HG03457 (cell line): ENCODE results near the gene PANX1.

Source experiments
- ATAC-seq: cut with Tn5 transposase; IDR thresholded peaks from one replicate; pipeline ENCODE4 v1.9.1; 2021; ENCODE audit warnings: moderate number of reproducible peaks; ENCODE audit not compliant: unreplicated experiment

PANX1 gene

GRCh38 chr11:94128291-94128745, 323 bp upstream of the PANX1 start:
- peak; percentile 18 for ATAC-seq

DNA sequence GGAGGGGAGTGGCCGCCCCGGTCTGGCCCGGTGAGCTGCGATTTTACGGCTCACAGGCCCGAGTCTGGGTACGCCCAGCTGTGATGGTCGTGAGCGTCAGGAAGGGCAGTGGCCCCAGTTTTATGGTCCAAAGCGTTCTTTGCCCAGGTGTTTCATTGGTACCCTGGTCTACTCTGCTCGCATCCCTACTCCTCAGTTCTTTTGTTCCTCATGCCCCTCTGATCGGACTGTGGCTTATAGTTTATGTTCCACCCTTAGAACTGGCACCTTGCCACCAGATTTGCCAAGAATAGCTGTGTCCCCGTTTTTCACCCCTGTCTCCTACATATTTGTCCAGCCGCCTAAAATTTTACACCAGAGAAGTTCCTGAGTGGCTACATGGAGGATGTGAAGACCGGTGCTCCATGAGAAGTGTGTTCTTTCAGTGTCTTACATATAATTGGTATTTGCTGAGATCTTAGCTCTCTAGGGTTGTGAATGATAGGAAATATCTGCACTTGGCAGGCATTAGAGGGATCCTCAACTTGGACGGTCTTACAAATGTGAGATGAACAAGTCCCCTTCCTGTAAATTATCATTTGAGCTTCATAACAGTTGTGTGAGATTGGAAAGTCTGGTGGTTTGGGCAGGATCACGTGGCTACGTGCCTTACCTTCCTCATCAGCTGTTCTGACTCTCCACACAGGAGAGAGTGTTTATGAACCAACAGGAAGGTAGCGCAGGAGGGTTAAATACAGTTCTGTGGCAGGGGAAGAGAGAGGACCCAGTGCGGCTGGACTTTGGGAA, 1.1 kb downstream of the PANX1 start:
- no peak for ATAC-seq

- ATAC-seq: no peak
Measured at GRCh38 chr11:94130298-94131046, 1.8 kb downstream of the PANX1 start.

DNA sequence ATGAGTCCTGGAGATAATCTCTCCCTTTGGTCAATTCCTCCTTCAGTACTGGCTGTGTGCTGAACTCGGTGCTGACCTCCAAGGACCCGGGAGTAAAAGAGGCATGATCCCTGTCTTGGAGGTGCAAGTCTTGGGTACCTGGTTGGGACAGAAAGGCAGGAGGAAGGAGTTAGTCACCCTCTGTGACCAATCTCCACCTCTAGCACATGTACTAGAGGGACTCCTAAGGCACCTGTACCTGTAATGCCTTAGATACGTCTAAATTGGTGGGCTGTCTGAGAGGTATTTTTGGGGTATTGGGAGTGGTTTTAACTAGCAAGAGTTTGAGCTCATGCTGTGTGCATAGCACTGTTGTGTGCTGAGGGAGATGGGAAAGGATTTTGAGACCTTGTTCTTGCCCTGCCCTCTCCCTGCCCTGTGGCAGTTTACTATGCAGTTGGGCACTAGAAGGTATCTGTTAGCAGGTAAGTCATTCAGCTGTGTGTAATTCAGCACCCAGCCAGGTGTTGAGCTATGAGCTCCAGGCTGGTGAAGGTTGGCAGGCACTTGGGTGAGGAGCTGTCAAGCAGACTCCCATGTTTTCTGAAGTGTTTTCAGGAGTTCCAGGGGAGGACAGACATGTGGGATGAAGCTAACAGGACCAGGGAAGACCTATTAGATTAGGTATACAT, 2.5 kb downstream of the PANX1 start:
- no peak for ATAC-seq

- ATAC-seq: no peak
Measured at GRCh38 chr11:94131718-94132115, 3.1 kb downstream of the PANX1 start.

DNA sequence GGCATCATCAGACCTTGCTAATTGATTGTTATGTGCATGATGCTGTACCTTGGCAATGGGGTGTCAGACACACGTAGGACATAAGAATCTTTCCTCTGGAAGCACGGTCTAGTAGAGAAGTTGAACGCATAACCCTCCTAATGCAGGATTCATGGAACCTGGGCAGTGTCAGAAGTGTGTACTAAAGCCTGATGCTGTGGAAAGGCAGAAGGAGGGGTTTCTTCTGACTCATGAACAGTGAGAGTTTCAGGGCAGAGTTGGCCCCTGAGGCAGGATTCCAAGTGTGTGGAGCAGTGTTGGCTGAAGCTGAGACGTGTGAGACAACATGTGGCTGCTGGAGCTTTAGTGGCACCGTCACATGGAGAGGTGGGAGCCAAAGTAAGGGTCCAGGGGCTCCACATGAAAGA, 3.5 kb downstream of the PANX1 start:
- no peak for ATAC-seq

GRCh38 chr11:94132823-94133408, 4.3 kb downstream of the PANX1 start:
- ATAC-seq: no peak

- no peak for ATAC-seq
Measured at GRCh38 chr11:94133752-94134151, 5.1 kb downstream of the PANX1 start.

- no peak for ATAC-seq
Measured at GRCh38 chr11:94134651-94135512, 6.2 kb downstream of the PANX1 start.

DNA sequence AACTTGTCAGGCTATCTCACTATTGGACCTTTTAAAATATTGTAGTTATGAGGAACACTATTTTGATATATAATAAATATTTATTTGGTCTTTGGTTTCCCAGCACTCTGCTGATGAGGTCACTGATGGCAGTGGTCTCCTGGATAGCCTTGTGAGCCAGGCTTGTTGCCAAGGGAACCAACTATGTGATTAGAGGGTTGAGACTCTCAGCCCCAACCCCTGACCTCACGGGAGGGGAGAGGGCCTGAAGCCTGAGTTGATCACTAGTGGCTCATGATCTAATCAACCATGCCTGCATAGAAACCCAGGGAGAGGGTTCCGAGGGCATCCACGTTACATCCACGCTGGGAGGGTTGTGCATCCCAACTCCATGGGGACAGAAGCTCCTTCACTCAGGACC, 10.8 kb downstream of the PANX1 start:
- ATAC-seq: no peak

- no peak for ATAC-seq
Measured at GRCh38 chr11:94140154-94140655, 11.6 kb downstream of the PANX1 start.

DNA sequence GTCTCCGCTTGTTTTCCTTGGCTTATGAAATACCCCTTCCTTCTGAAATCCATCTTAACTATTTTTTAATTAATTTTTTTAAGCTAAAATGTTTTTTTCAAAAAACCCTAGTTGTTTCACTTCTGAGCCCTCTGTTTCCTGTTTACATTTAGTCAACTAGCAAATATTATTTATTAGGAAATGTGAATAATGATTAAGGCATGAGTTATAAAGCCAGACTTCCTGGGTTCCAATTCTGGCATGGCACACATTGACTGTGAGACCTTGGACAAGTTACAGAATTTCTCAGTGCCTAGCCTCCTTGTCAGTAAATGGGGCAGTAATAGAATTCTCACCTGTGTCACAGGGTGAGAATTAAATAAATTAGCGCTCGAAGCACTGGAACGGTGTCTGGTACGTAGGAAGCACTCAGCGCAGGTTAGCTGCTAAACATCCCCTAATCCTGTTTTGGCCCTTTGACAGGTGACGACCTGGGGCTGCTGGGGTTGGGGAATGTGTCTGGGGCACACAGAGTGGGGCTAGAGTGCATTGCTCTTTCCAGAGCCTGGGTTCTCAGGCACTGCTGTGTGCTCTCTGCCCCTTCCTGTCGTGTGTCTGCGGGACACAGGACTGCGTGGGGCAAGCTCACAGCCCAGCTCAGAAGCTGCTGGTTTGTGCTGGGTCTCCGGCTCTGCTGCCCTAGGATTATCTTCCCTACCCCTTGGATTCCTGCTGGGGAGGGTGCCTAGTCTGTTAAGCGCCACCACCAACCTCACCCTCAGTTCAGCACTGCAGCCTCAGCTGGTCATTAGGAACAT, 13.1 kb downstream of the PANX1 start:
- ATAC-seq: no peak

DNA sequence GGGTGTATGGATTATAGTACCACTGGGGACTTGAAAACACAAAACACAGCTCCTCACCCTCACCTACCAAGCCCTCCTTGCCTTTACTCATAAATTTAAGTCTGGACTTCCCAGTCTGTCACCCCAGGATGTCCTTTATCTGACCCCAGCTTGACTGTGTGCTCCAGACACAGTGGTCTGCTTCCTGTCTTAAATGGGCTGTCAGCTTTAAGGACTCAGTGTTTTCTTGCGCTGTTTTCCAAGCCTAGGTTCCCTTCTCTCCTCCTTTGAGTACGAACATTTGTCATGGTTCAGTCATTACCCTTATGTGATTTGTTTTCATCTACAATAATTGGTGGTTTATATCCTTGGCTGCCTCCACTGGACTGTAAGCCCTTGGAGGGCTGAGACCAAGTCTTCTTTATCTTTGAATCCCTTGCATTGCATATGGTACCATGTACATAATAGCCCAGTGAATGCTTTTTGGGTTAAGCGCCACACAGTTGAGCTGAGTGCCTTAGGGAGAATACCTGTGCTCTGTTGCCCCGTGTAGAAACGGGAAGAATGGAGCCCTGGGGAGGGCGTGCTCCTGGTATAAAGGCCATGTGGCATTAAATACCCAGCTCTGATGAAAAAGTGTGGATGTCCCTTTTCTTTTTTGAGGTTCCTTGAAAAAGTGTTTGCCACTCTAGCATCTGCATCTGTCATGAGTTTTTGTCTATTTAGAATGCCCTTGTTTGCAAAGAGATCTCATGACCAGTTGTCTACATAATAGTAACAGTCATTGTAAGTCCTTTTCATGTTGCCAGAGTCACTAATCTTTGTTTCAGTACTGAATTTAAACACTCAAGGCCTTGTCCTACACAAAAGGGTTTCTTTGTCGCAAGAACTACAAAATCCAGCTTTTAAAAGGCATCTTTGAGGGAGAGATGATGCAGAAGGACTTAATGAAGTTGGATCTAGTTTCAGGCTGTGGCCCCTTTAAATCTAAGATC, 14.0 kb downstream of the PANX1 start:
- ATAC-seq: no peak

DNA sequence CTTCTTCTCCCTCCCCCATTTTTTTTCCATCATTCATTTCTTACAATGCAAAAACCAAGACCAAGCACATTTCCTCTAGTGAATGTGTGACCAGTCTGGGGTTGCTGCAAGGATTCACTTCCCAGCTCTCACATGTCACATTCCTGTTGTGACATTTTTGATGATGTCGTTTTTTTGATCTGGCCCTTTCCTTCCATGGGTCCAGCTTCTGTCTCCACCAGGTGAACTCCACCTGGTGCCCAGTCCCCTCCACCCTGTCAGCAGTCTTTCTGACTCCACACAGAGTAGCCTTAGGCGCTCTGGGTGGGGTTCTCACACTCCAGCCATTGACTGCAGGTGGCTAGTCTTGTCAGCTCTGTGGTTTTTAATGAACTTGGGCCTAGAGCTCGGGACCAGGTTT, 15.6 kb downstream of the PANX1 start:
- ATAC-seq: no peak

DNA sequence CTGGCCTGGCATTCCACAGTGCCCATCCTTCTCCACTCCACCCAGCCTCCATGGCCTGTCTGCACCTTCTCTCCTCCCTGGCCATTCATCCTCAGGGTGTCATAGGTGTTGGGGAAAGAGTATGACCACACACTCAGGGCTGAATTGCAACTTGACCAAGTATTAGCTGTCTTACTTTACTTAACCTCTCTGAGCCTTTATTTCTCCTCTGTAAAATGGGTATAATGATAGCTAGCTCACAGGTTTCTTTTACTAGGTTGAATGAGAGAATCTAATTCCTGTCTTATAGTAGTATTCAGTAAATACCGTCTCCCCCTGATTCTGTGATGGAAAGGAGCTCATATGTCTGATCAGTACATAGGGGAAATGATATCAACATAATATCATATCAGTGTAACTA, 16.0 kb downstream of the PANX1 start:
- no peak for ATAC-seq

GRCh38 chr11:94145431-94145830, 16.8 kb downstream of the PANX1 start:
- ATAC-seq: no peak

DNA sequence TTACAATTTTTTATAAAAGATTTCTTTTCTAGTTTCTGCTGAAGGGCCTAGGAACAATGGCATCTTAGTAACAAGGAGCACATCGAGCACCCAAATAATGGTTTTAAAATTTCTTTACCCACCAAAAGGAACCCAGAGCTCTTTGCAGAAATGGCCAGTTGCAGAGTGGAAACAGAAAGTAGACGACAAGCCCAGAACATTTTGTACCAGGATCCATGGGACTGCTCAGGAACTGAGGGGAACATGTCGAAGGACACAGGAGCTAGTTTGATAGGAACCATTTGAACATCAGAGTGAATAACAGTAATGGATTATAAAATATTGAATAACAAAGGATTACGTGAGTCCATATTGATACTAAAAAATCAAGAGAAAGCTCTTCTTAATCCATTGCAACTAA, 17.3 kb downstream of the PANX1 start:
- no peak for ATAC-seq

DNA sequence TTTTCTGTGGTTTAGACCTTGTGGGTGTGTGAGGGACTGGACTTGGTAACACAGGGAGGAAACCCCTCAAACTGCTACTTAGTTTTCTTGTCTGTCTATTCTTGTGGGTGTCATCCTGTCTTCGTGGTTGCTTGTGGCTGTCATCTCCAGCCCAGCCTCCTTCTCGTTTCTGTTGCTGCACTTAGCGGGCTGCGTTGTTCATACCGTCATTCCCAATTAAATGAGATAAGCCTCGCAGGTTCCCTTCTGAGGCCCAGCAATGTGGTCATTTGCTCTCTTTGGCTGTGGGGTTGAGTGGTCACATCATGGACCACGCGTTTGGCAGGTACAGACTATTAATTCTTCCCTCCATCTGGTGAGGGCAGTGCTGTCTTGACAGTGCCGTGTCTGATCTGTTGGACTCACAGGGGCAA, 18.8 kb downstream of the PANX1 start:
- ATAC-seq: no peak
